Thyroid gland (tissue), 4 donors: ENCODE data around the gene MDN1.

Experiments used
- CTCF ChIP-seq, 6 experiments: fragments of 200-600 bp in 3 of 6; fragments of 450-650 bp in 3 of 6; sonication (generic) in 3 of 6; IDR thresholded peaks; one replicate each; pipeline ENCODE4 v1.5.1; 2016 to 2019; ENCODE audit warnings: antibody characterized with exemption in 6 of 6, mild to moderate bottlenecking in 2 of 6, inconsistent platforms in 1 of 6, moderate library complexity in 1 of 6
- POLR2A ChIP-seq, 2 donors: fragments of 450-650 bp; IDR thresholded peaks; one replicate each; pipeline ENCODE4 v1.6.1; 2017; ENCODE audit warnings: antibody characterized with exemption in 2 of 2, mild to moderate bottlenecking in 2 of 2, moderate library complexity in 1 of 2

- TF ChIP-seq CTCF (IDR thresholded peaks at IDR 0.05) (no peak), POLR2A (IDR thresholded peaks at IDR 0.05) (no peak)
Measured at GRCh38 chr6:89781070-89782034, 38.2 kb downstream of the MDN1 start.
